IMR-90 (cell line): ENCODE results near the gene EYS. TPM values are rescaled to one million over a fixed set of nuclear protein-coding genes. Genes with fewer than 3 reads are reported as not detected.

Source experiments
- ATAC-seq: fragments of 200-7000 bp; cut with Tn5 transposase; 2 replicates; pipeline ENCODE4 v1.9.1; 2020; ENCODE audit warnings: low read depth, mild to moderate bottlenecking, moderate library complexity
- BruUV-seq: library from RNA; stranded (reverse); fragments of 400-500 nt; replicated peaks from 2 replicates; lab custom pipeline; 2021; lab: Mats Ljungman, UMichigan
- CTCF ChIA-PET: fragments of 300-600 bp; formaldehyde crosslinking; extraction: SDS; loops from one replicate; lab custom pipeline; 2021; ENCODE audit warnings: antibody characterized with exemption; lab: Yijun Ruan, JAX
- POLR2A ChIA-PET: fragments of 300-600 bp; sonication (Branson Sonifier 250); formaldehyde crosslinking; loops from one replicate; lab custom pipeline; 2022; ENCODE audit warnings: antibody characterized with exemption; ENCODE audit not compliant: unreplicated experiment; lab: Charles Lee
- DNase-seq: peaks from one replicate; pipeline ENCODE4 v3.0.0; 2013
- H2AFZ ChIP-seq: replicated peaks from 2 replicates; pipeline ENCODE3; 2013; ENCODE audit warnings: low read length, mild to moderate bottlenecking; ENCODE audit not compliant: poor library complexity
- H2AK5ac ChIP-seq: 2 replicates; pipeline ENCODE4 v1.6.1; 2013; ENCODE audit warnings: low read depth, low read length, inconsistent platforms
- H2AK9ac ChIP-seq: replicated peaks from 2 replicates; pipeline ENCODE3; 2013; ENCODE audit warnings: mild to moderate bottlenecking, low read depth, low read length, moderate library complexity; ENCODE audit not compliant: poor library complexity
- H2BK120ac ChIP-seq: 2 replicates; pipeline ENCODE4 v1.6.1; 2013; ENCODE audit warnings: low read depth, low read length, inconsistent platforms
- H2BK15ac ChIP-seq: 3 replicates; pipeline ENCODE4 v1.6.1; 2013; ENCODE audit warnings: low read depth, low read length, inconsistent platforms
- H2BK20ac ChIP-seq: 2 replicates; pipeline ENCODE4 v1.6.1; 2013; ENCODE audit warnings: low read depth, mild to moderate bottlenecking, inconsistent platforms, low read length, moderate library complexity
- H2BK5ac ChIP-seq: 2 replicates; pipeline ENCODE4 v1.6.1; 2013; ENCODE audit warnings: mild to moderate bottlenecking, low read depth, low read length, inconsistent platforms; ENCODE audit not compliant: poor library complexity, severe bottlenecking
- H3K14ac ChIP-seq: replicated peaks from 2 replicates; pipeline ENCODE4 v1.6.1; 2013; ENCODE audit warnings: low read depth, low read length, inconsistent platforms
- H3K18ac ChIP-seq: 2 replicates; pipeline ENCODE4 v1.6.1; 2013; ENCODE audit warnings: low read depth, low read length, control low read depth
- H3K23ac ChIP-seq: 2 replicates; pipeline ENCODE4 v1.6.1; 2013; ENCODE audit warnings: low read depth, low read length, inconsistent platforms
- H3K27ac ChIP-seq: 2 replicates; pipeline ENCODE4 v1.5.1; 2013; ENCODE audit warnings: mild to moderate bottlenecking, control low read depth, low read length; ENCODE audit not compliant: insufficient read depth
- H3K27me3 ChIP-seq: 2 replicates; pipeline ENCODE4 v1.6.1; 2013; ENCODE audit warnings: low read length; ENCODE audit not compliant: control insufficient read depth, insufficient read depth
- H3K36me3 ChIP-seq: 2 replicates; pipeline ENCODE4 v1.6.1; 2013; ENCODE audit warnings: low read length, mixed read lengths; ENCODE audit not compliant: control insufficient read depth, insufficient read depth
- H3K4ac ChIP-seq: 2 replicates; pipeline ENCODE4 v1.6.1; 2013; ENCODE audit warnings: low read depth, low read length, inconsistent platforms
- H3K4me1 ChIP-seq: 2 replicates; pipeline ENCODE4 v1.6.1; 2013; ENCODE audit warnings: low read length, mixed read lengths; ENCODE audit not compliant: control insufficient read depth, insufficient read depth
- H3K4me2 ChIP-seq: 2 replicates; pipeline ENCODE4 v1.6.1; 2013; ENCODE audit warnings: low read depth, mild to moderate bottlenecking, control low read depth, low read length, moderate library complexity
- H3K4me3 ChIP-seq: 2 replicates; pipeline ENCODE4 v1.5.1; 2013; ENCODE audit warnings: low read depth, mild to moderate bottlenecking, control low read depth, low read length, moderate library complexity; ENCODE audit not compliant: insufficient read depth
- H3K56ac ChIP-seq: 2 replicates; pipeline ENCODE4 v1.6.1; 2013; ENCODE audit warnings: low read length, inconsistent platforms; ENCODE audit not compliant: insufficient read depth; ENCODE audit errors: extremely low read depth
- H3K79me1 ChIP-seq, 2 experiments: 2 replicates each; pipeline ENCODE4 v1.6.1; 2013; ENCODE audit warnings: low read length in 2 of 2, inconsistent platforms in 1 of 2, low read depth in 1 of 2
- H3K9ac ChIP-seq: 2 replicates; pipeline ENCODE4 v1.6.1; 2013; ENCODE audit warnings: low read depth, low read length, control low read depth
- H3K9me1 ChIP-seq: 2 replicates; pipeline ENCODE4 v1.6.1; 2013; ENCODE audit warnings: low read length, inconsistent platforms; ENCODE audit not compliant: insufficient read depth
- H3K9me3 ChIP-seq: 2 replicates; pipeline ENCODE4 v1.6.1; 2013; ENCODE audit warnings: low read length; ENCODE audit not compliant: control insufficient read depth, insufficient read depth
- H4K20me1 ChIP-seq: 2 replicates; pipeline ENCODE4 v1.6.1; 2013; ENCODE audit warnings: low read length, inconsistent platforms; ENCODE audit not compliant: insufficient read depth
- H4K5ac ChIP-seq: 2 replicates; pipeline ENCODE4 v1.6.1; 2013; ENCODE audit warnings: mild to moderate bottlenecking, low read depth, low read length, control low read depth
- H4K8ac ChIP-seq, 2 experiments: 2 replicates each; pipeline ENCODE4 v1.6.1; 2013; ENCODE audit warnings: low read depth in 2 of 2, low read length in 2 of 2, control low read depth in 1 of 2, inconsistent platforms in 1 of 2
- H4K91ac ChIP-seq: 2 replicates; pipeline ENCODE4 v1.6.1; 2013; ENCODE audit warnings: low read depth, low read length, inconsistent platforms; ENCODE audit not compliant: insufficient read depth
- BHLHE40 ChIP-seq: fragments of 150-350 bp; IDR thresholded peaks from 2 replicates; pipeline ENCODE4 v1.6.1; 2016; ENCODE audit warnings: mild to moderate bottlenecking, low read depth, low read length
- MAFK ChIP-seq: IDR thresholded peaks from 2 replicates; pipeline ENCODE4 v1.6.1; 2012; ENCODE audit warnings: low read depth, low read length, improper control_type of control experiment
- MAZ ChIP-seq: IDR thresholded peaks from 2 replicates; pipeline ENCODE4 v1.6.1; 2012; ENCODE audit warnings: low read depth, mild to moderate bottlenecking, low read length, improper control_type of control experiment, moderate library complexity, borderline replicate concordance
- NFE2L2 ChIP-seq: fragments of 150-350 bp; IDR thresholded peaks from 2 replicates; pipeline ENCODE4 v1.6.1; 2016; ENCODE audit warnings: low read depth, mild to moderate bottlenecking, low read length
- POLR2A ChIP-seq: IDR thresholded peaks from 2 replicates; pipeline ENCODE4 v1.6.1; 2012; ENCODE audit warnings: mild to moderate bottlenecking, low read depth, low read length
- RAD21 ChIP-seq: IDR thresholded peaks from 2 replicates; pipeline ENCODE4 v1.6.1; 2012; ENCODE audit warnings: low read length, improper control_type of control experiment
- RCOR1 ChIP-seq: IDR thresholded peaks from 2 replicates; pipeline ENCODE4 v1.6.1; 2012; ENCODE audit warnings: mild to moderate bottlenecking, low read length, improper control_type of control experiment; ENCODE audit not compliant: insufficient replicate concordance
- WGBS, 2 experiments: methylation state at CpG; one replicate each; pipeline versions ENCODE4 v1.1.5 to v1.1.7; 2013; ENCODE audit warnings: missing lambda C conversion rate in 2 of 2; ENCODE audit not compliant: insufficient read length in 1 of 2; ENCODE audit errors: extremely low coverage in 2 of 2; 5-methylcytosine and 5-hydroxymethylcytosine counted together
- dilution Hi-C: fragments of 300-500 bp; cut with HindIII; formaldehyde crosslinking; loops from one replicate; pipeline ENCODE4 v1.14.3; 2018; ENCODE audit warnings: low sequenced_read_pairs; ENCODE audit not compliant: unreplicated experiment
- in situ Hi-C: fragments of 300-500 bp; cut with MboI; formaldehyde crosslinking; loops from 3 replicates; pipeline ENCODE4 v1.14.3; 2019; ENCODE audit warnings: low sequenced_read_pairs, inconsistent platforms, mixed read lengths
- intact Hi-C: fragments of 100-400 bp; cut with micrococcal nuclease; formaldehyde crosslinking; loops from 2 replicates; pipeline ENCODE4 v1.10.0; 2022
- polyA plus RNA-seq, 3 experiments: library from polyadenylated mRNA; depleted of rRNA; stranded (reverse); fragments of >200 nt; gene quantifications; 2 replicates each; pipeline ENCODE4 v1.2.3, GENCODE V29; 2012; ENCODE audit warnings: low replicate concordance in 1 of 3
- total RNA-seq: library from RNA; depleted of rRNA; stranded (reverse); fragments of >200 nt; gene quantifications from 2 replicates; pipeline ENCODE4 v1.2.3, GENCODE V29; 2012

The EYS gene
- total and polyA plus RNA-seq, 2 of the 4 experiments (the other 2 are of a cell fraction) = under 0.01 TPM; not detected in 1

DNA sequence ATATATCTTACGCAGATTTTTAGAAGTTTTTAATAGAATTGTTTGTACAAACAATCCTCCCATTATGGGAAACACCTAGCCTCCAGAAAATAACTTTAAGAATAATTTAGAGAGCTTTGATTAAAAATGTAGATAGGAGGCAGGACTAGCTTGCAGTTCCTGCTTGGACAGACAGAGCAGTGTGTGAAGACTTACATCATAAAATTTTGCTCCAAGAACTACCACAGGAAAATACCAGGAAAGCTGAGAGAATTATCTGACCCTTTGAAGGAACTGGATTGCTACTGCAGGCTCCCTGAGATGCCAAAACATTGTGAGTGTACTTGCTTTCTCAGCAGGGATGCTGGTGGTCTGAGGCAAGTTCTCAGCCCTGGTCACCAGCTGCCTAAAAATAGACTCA, 64.2 kb downstream of the EYS start:
- CTCF ChIA-PET = no interaction called here
- H3K27ac ChIP-seq = no peak overlapping the region
- no peak overlapping the region for H3K4me2 ChIP-seq
- no peak overlapping the region for H3K14ac ChIP-seq
- H4K5ac ChIP-seq = no peak overlapping the region
- POLR2A ChIA-PET = no interaction called here
- H3K23ac ChIP-seq = no peak overlapping the region
- no peak overlapping the region for H3K18ac ChIP-seq
- WGBS, 2 experiments = no CpG with 5 or more reads among the region's 1 CpG
- no peaks in the 10 kb centered on the region for H3K79me1 ChIP-seq
- intact Hi-C loops = no loop called here
- H2BK5ac ChIP-seq = no peak overlapping the region
- no peaks in the 10 kb centered on the region for H3K9me1 ChIP-seq
- dilution Hi-C loops = no loop called here
- H4K20me1 ChIP-seq = no peaks in the 10 kb centered on the region
- no peak overlapping the region for H2BK20ac ChIP-seq
- H3K4ac ChIP-seq = no peak overlapping the region
- no peak overlapping the region for H3K4me3 ChIP-seq
- no peak overlapping the region for H2AK9ac ChIP-seq
- in situ Hi-C loops = no loop called here
- H4K91ac ChIP-seq = no peak overlapping the region
- no peaks in the 10 kb centered on the region for H3K27me3 ChIP-seq
- H2BK15ac ChIP-seq = no peak overlapping the region
- no peak overlapping the region for H3K56ac ChIP-seq
- no TSS peak for BruUV-seq
- H3K9me3 ChIP-seq = no peaks in the 10 kb centered on the region; the same call in 1 of the 2 replicates
- no peak for DNase-seq
- H4K8ac ChIP-seq = no peak overlapping the region
- no peak overlapping the region for H2AK5ac ChIP-seq
- no peaks in the 10 kb centered on the region for H3K4me1 ChIP-seq
- no peak overlapping the region for H2AFZ ChIP-seq
- no peak for TF ChIP-seq RAD21
- no peak for TF ChIP-seq POLR2A
- TF ChIP-seq MAZ = no peak
- TF ChIP-seq BHLHE40 = no peak
- TF ChIP-seq RCOR1 = no peak
- TF ChIP-seq MAFK = no peak
- TF ChIP-seq NFE2L2 = no peak
- no peaks in the 10 kb centered on the region for H3K36me3 ChIP-seq
- no peak overlapping the region for H2BK120ac ChIP-seq
- H3K9ac ChIP-seq = no peak overlapping the region
- ATAC-seq = no peak
